Activated T-cell treated with anti-CD3 and anti-CD28 coated beads, Interleukin-2, amount 50 U/mL, for 4 hours (primary cell): ENCODE data around the gene RPL27. TPM values are rescaled to one million over a fixed set of nuclear protein-coding genes. Genes with fewer than 3 reads are reported as not detected.

Experiments
- ATAC-seq, 2 donors: fragments of 200-7000 bp; cut with Tn5 transposase; one replicate each; pipeline ENCODE4 v1.10.0; 2021
- DNase-seq: peaks from one replicate; pipeline ENCODE4 v3.0.0-alpha.2; 2020
- H3K27me3 Mint-ChIP-seq: one replicate; pipeline ENCODE4 v1.8.0; 2021; ENCODE audit warnings: low read depth, mixed read lengths
- H3K36me3 Mint-ChIP-seq: one replicate; pipeline ENCODE4 v1.8.0; 2022; ENCODE audit warnings: mixed read lengths; ENCODE audit not compliant: insufficient read depth
- H3K4me1 Mint-ChIP-seq: one replicate; pipeline ENCODE4 v1.8.0; 2021; ENCODE audit warnings: low read depth, mixed read lengths
- H3K4me3 Mint-ChIP-seq: one replicate; pipeline ENCODE4 v1.8.0; 2021; ENCODE audit warnings: mild to moderate bottlenecking, moderate library complexity, mixed read lengths
- H3K9me3 Mint-ChIP-seq: one replicate; pipeline ENCODE4 v1.8.0; 2021; ENCODE audit warnings: mixed read lengths
- total RNA-seq, 3 donors: library from RNA; stranded (reverse); gene quantifications; one replicate each; pipeline ENCODE4 v1.2.1, GENCODE V29; 2021

Gene RPL27
- total RNA-seq, 3 donors from 2014 or later, result 1,553 to 1,718 (median 1,686) TPM

- no peaks in the 10 kb centered on the region for H3K4me1 Mint-ChIP-seq
- H3K9me3 Mint-ChIP-seq, result no peaks in the 10 kb centered on the region
- no peak for DNase-seq
- H3K4me3 Mint-ChIP-seq, result no peak overlapping the region
- ATAC-seq, result no peak
- no peaks in the 10 kb centered on the region for H3K27me3 Mint-ChIP-seq
- no peaks in the 10 kb centered on the region for H3K36me3 Mint-ChIP-seq
These were observed 42.4 kb downstream of the RPL27 start for GRCh38 chr17:43040655-43041054.

DNA sequence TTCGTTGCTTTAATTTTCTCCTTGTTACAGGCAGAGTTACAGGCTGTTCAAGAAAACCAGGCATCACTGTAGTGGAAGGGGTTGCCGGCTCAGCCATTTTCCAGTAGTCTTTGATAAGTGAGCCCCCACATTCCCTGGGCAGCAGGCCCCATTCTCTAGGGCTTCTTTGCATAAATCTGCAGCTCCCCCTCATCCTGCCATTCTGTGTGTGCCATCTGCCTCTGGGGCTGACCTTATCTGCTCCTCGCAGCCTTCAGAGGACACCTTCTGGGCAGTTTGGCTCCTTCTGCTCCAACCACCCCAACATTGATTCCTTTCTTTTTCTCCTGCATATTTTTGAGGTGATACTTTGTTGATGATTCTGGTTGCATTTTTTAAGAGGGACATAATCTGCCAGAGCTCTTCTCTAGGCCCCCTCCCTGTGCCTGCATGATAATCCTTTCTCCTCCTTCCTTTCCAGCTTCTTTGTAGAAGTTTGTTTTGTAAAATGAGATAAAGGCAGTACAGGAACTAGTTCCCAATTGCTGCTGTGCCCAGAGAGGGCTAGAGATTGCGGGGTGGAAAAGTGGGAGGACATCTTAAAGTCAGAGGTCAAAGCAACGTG, 43.9 kb downstream of the RPL27 start:
- Mint-ChIP-seq H3K36me3 (no peaks in the 10 kb centered on the region), H3K27me3 (no peaks in the 10 kb centered on the region), H3K4me3 (no peak overlapping the region), H3K4me1 (no peaks in the 10 kb centered on the region), H3K9me3 (no peaks in the 10 kb centered on the region)
- ATAC-seq (no peak), DNase-seq (no peak)

DNA sequence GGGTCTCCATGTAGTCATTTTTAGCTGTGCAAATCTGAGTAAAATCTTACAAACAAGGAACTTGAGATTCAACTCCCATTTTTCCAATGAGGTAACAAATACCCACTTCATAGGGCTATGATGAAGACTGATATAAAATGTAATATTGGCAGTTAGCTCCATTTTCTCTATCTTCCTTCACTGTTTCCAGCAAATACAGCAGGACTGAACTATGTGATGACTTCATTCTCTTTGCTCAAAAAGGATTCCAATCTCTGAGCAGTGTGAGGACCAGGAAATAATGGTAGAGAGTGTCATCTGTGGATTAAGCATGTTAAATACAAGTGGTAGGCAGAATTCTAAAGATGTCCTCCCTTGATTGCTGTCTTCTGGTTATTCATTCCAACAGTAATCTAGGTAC, 45.1 kb downstream of the RPL27 start:
- no peaks in the 10 kb centered on the region for H3K27me3 Mint-ChIP-seq
- no peaks in the 10 kb centered on the region for H3K36me3 Mint-ChIP-seq

DNA sequence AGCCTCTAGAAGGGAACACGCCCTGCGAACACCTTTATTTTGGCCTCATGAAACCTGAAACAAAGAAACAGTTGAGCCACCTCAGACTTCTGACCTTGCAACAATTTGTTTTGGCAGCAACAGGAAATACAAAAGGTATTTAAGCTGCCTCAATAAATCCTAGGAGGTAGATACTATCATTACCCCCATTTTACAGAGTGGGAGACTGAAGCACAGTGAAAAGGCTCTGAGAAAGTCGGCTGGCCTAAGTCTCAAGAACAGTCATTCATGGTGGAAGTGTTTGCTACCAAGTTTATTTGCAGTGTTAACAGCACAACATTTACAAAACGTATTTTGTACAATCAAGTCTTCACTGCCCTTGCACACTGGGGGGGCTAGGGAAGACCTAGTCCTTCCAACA, 45.8 kb downstream of the RPL27 start:
- Mint-ChIP-seq H3K9me3 (no peaks in the 10 kb centered on the region), H3K4me1 (no peaks in the 10 kb centered on the region), H3K4me3 (no peak overlapping the region), H3K36me3 (no peaks in the 10 kb centered on the region), H3K27me3 (no peaks in the 10 kb centered on the region)
- ATAC-seq, result no peak
- no peak for DNase-seq

More for the DNA sequence above, 45.1 kb downstream of the RPL27 start:
- Mint-ChIP-seq H3K4me3 (no peak overlapping the region), H3K4me1 (no peaks in the 10 kb centered on the region), H3K9me3 (no peaks in the 10 kb centered on the region)
- ATAC-seq, result no peak
- no peak for DNase-seq

DNA sequence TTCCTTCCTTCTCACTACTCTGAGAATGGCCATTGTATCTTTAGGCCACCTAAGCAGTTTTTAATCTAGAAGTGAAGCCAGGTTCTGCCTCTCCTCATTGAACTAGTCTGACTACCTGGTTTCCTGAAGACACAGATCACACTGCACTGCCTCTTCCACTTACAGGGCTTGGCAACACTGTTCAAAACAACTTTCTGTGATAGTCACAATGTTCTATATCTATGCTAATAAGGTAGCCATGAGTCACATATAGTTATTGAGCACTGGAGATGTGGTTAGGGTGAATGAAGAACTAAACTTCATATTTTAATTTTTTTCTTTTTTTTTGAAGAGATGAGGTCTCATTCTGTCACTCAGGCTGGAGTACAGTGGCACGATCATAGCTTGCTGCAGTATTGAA, 53.8 kb downstream of the RPL27 start:
- ATAC-seq (no peak), DNase-seq (no peak)
- Mint-ChIP-seq H3K9me3 (no peaks in the 10 kb centered on the region), H3K4me1 (no peaks in the 10 kb centered on the region), H3K27me3 (no peaks in the 10 kb centered on the region), H3K4me3 (no peak overlapping the region), H3K36me3 (peaks cover 4% of the 10 kb centered on the region)

Other genes with a start within 250 kb of the RPL27 start
- not detected for gene RAMP2, start 237.2 kb upstream of the RPL27 start, total RNA-seq
- gene VPS25, start 225.0 kb upstream of the RPL27 start, total RNA-seq, result 100 to 1,000 TPM in 1 of 3 donors, 10 to 100 TPM in 2; 92.6 to 106 (median 98.7) TPM
- under 1 TPM; 0.16 to 0.46 (median 0.38) TPM for gene WNK4, start 217.8 kb upstream of the RPL27 start, total RNA-seq
- 10 to 100 TPM; 52.2 to 56.2 (median 55.1) TPM for gene COA3, start 199.7 kb upstream of the RPL27 start, total RNA-seq
- not detected for gene CNTD1, start 199.6 kb upstream of the RPL27 start, total RNA-seq
- gene BECN1, start 174.1 kb upstream of the RPL27 start, total RNA-seq, result 100 to 1,000 TPM; 101 to 121 (median 112) TPM
- gene PSME3, start 165.0 kb upstream of the RPL27 start, total RNA-seq, result 100 to 1,000 TPM; 361 to 401 (median 376) TPM
- gene AOC2, start 153.8 kb upstream of the RPL27 start, total RNA-seq, result 1 to 10 TPM; 2.7 to 4.1 (median 3.7) TPM
- 1 to 10 TPM; 2.1 to 2.6 (median 2.2) TPM for gene AOC3, start 147.2 kb upstream of the RPL27 start, total RNA-seq
- under 1 TPM in 1 of 3 donors, not detected in 2; 0.08 TPM for gene G6PC1, start 97.6 kb upstream of the RPL27 start, total RNA-seq
- gene AARSD1, start 34.0 kb upstream of the RPL27 start, total RNA-seq, result 100 to 1,000 TPM; 130 to 159 (median 141) TPM
- under 1 TPM; 0.24 to 0.30 (median 0.25) TPM for gene PTGES3L, start 18.3 kb upstream of the RPL27 start, total RNA-seq
- gene RUNDC1, start 17.9 kb upstream of the RPL27 start, total RNA-seq, result 10 to 100 TPM; 14.1 to 17.4 (median 16.7) TPM
- 10 to 100 TPM; 26.4 to 46.6 (median 34.1) TPM for gene IFI35, start 8.4 kb downstream of the RPL27 start, total RNA-seq
- 10 to 100 TPM; 11.7 to 15.9 (median 15.5) TPM for gene VAT1, start 24.0 kb downstream of the RPL27 start, total RNA-seq
- under 1 TPM; 0.13 to 0.33 (median 0.24) TPM for gene RND2, start 26.8 kb downstream of the RPL27 start, total RNA-seq
- gene BRCA1, start 126.9 kb downstream of the RPL27 start, total RNA-seq, result 10 to 100 TPM; 29.5 to 37.4 (median 36.5) TPM
- gene NBR1, start 172.8 kb downstream of the RPL27 start, total RNA-seq, result 10 to 100 TPM; 26.8 to 31.9 (median 28.0) TPM
- gene TMEM106A, start 213.5 kb downstream of the RPL27 start, total RNA-seq, result 1 to 10 TPM; 7.7 to 8.6 (median 7.9) TPM
- gene CCDC200, start 230.2 kb downstream of the RPL27 start, total RNA-seq, result not detected
- gene RNU2-1, start 235.6 kb downstream of the RPL27 start, total RNA-seq, result 1,000 to 10,000 TPM; 1,770 to 1,970 (median 1,905) TPM